ENCODE data around the gene KCTD19.
A peak's percentile ranks its signal among the peaks of the same experiment; 100 is the strongest.

The KCTD19 gene

GRCh38 chr16:67260426-67261063, 66.0 kb downstream of the KCTD19 start:
- DNase-seq (ENCODE audit: low read depth in 2 of 2): no peak

GRCh38 chr16:67259705-67260104, 66.8 kb downstream of the KCTD19 start:
- DNase-seq (ENCODE audit: low read depth in 2 of 2): no peak

GRCh38 chr16:67258161-67258835, 68.2 kb downstream of the KCTD19 start:
- DNase-seq (ENCODE audit: low read depth in 2 of 2): no peak

- DNase-seq (ENCODE audit: low read depth in 2 of 2): no peak
Measured at GRCh38 chr16:67257486-67258160, 68.9 kb downstream of the KCTD19 start.

GRCh38 chr16:67256701-67257230, 69.8 kb downstream of the KCTD19 start:
- DNase-seq (ENCODE audit: low read depth in 2 of 2): no peak

- DNase-seq (ENCODE audit: low read depth in 2 of 2): no peak
Measured at GRCh38 chr16:67255553-67256221, 70.9 kb downstream of the KCTD19 start.

- no peak for DNase-seq (ENCODE audit: low read depth in 2 of 2)
Measured at GRCh38 chr16:67254801-67255552, 71.6 kb downstream of the KCTD19 start.

- no peak for DNase-seq (ENCODE audit: low read depth in 2 of 2)
Measured at GRCh38 chr16:67252609-67253497, 73.7 kb downstream of the KCTD19 start.

GRCh38 chr16:67250045-67250327, 76.6 kb downstream of the KCTD19 start:
- DNase-seq (ENCODE audit: low read depth in 2 of 2): no peak

GRCh38 chr16:67249178-67250044, 77.1 kb downstream of the KCTD19 start:
- no peak for DNase-seq (ENCODE audit: low read depth in 2 of 2)

GRCh38 chr16:67248401-67249177, 78.0 kb downstream of the KCTD19 start, which contains the start of gene SLC9A5:
Gene SLC9A5, plus strand, starts transcription at chr16:67248979. Its CDS starts 36 bp downstream, at chr16:67249015.
- DNase-seq (ENCODE audit: low read depth in 2 of 2): no peak

GRCh38 chr16:67248073-67248400, 78.5 kb downstream of the KCTD19 start:
- no peak for DNase-seq (ENCODE audit: low read depth in 2 of 2)

- peak; percentile 91 for DNase-seq (ENCODE audit: low read depth in 2 of 2)
Measured at GRCh38 chr16:67247192-67248072, 79.1 kb downstream of the KCTD19 start, which contains the start of gene FHOD1. Gene FHOD1, minus strand, starts transcription at chr16:67247481. Its CDS starts 71 bp downstream, at chr16:67247410.

GRCh38 chr16:67246756-67247191, 79.8 kb downstream of the KCTD19 start:
- no peak for DNase-seq (ENCODE audit: low read depth in 2 of 2)

GRCh38 chr16:67246081-67246755, 80.3 kb downstream of the KCTD19 start:
- no peak for DNase-seq (ENCODE audit: low read depth in 2 of 2)

GRCh38 chr16:67245674-67246080, 80.9 kb downstream of the KCTD19 start:
- DNase-seq (ENCODE audit: low read depth in 2 of 2): no peak

GRCh38 chr16:67245186-67245585, 81.4 kb downstream of the KCTD19 start:
- DNase-seq (ENCODE audit: low read depth in 2 of 2): no peak

All from activated CD8-positive, alpha-beta memory T cell treated with anti-CD3 and anti-CD28 coated beads for 4 hours (primary cell).